HG02588 (cell line): ENCODE results near the gene APMAP.

Experiments
- ATAC-seq: cut with Tn5 transposase; IDR thresholded peaks from one replicate; pipeline ENCODE4 v1.9.1; 2021; ENCODE audit warnings: mild to moderate bottlenecking, moderate library complexity; ENCODE audit not compliant: unreplicated experiment

The APMAP gene, protein sequence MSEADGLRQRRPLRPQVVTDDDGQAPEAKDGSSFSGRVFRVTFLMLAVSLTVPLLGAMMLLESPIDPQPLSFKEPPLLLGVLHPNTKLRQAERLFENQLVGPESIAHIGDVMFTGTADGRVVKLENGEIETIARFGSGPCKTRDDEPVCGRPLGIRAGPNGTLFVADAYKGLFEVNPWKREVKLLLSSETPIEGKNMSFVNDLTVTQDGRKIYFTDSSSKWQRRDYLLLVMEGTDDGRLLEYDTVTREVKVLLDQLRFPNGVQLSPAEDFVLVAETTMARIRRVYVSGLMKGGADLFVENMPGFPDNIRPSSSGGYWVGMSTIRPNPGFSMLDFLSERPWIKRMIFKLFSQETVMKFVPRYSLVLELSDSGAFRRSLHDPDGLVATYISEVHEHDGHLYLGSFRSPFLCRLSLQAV

DNA sequence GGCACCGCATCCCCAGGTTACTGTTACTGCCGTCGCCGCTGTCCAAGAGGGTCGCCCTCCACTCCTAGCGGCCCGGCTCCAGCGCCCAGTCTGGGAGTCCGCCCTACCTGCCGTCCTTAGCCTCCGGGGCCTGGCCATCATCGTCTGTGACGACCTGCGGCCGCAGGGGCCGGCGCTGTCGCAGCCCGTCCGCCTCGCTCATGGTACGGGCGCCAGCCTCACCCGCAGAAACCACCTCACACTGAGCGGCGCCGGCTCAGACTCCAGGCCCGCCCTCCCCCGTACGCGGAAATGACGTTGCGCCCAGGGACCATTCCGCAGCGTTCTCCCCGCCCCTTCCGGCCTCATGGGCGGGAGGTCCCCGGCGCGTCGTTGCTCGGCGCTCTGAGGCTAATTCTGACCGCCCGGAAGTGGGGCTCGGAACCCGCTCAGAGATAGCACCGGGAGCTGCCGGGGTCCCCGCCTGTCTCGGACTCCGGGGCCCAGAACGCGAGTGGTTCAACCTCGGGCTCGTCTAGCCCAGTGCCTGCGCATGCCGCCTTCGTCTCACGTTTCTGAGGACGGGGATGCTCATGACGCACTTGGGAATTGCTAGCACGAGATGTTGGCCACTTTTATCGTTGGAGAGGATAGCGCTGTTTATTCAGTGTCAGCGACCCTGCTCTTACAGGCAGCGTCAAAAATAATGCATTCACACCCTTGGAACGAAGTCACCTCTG is at the start of gene APMAP:
Gene APMAP (minus strand): TSS at position 265 of the 719 bp plus-strand sequence. CDS start 63 bp downstream, at position 202.
- ATAC-seq = peak; percentile 97

DNA sequence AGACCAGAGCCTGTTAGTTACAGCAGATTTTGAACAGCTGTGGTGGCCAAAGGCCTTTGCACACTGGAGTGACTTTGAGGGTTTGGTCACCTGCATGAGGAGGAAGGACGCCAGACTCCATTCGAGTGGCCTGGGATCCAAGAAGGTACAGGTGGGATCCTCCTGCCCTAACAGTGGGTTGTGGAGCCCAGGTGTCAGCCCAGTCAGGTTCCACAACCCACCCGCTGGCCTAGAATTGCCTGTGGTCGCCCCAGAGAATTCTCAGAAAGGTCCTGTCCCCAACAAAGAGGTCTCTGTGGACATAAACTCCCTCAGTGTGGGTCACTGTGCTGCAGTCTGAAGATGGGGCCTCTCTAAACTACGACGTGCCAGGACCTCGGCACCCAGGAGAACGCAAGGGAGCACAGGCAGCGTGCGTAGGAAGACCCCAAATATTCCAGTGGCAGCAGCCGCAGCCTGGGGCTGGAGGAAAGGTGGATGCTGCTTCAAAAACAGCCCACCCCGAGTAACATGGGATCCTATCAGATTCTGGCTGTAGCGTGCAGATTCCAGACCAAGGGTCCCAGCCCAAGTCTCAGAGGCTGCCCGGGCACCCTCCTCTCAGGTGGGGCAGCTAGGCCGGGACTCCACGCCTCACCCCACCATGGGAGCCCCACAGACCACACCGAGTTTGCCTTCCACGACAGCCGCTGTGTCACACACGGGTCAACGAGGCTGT is 49.4 kb upstream of the APMAP start:
- ATAC-seq = no peak

DNA sequence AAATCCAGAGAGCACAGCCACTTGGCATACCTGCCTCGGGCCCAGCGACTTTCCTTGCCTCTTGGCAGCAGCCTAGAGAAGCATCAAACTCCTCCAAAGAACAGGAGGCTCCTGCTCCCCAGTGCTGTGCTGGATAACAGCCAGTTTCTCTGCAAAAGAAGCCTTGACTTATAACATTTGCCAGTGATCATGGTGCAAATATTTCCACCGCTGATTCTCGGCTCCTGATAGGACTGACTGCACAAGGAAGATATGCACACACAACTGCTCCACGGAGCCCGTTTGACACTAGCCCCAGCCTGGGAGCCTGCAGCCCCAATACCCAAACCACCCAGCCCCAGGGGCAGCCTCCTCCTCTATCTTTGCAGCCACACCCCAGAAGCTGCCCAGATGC is 47.9 kb upstream of the APMAP start:
- ATAC-seq = no peak

DNA sequence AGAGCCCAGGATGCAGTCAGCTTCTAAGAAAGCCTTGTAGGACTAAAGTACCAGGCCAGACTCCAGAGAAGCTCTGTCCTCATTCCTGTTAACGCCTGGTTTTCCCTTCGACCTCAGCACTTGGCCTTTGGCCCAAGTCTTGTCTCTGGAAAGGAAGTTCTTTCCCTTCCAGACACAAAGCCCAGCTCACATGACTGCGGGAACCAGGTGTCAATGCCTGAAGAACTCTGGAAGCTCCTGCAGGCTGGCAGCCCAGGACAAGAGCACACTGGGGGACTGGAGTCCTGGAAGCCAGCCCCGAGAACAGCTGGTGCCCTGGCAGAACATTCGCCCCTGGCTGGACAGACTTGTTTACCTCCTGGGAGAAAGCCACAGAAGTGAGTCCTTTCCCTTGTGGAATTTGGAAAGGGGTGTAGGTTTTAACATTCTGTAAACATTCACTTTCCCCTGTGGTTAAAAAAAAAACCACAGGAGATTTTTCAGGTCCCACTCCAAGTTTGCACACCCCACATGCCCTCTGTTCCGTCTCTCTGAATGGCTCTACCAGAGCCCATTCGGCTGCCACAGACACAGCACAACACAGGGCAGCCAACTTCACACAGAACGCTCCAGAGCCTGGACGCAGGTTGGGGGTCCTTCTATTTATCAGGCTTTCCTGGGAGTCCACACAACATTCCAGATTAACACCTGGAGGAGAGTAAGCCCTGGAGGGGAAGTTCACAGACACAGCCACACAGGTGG is 47.3 kb upstream of the APMAP start:
- no peak for ATAC-seq

DNA sequence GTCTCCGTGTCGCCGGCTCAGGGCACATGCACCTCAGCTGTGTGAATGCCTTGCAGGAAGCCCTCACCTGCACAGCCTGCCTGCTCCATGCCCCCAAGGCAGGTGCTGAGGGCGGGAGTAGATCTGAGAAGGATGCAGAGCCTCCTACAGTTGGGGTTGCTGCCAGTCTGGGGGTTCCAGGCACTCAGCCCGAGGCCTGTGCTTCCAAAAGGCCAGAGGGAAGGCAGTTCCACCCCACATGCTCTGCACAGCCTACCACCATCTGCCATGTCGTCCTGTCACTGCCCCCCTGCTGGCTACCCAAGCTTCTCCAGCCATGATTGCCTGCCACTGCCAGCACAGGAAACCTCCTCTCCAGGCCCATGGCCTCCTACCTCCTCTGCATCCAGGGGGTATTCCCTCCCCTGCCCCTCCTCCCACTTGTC is 46.1 kb upstream of the APMAP start:
- no peak for ATAC-seq

DNA sequence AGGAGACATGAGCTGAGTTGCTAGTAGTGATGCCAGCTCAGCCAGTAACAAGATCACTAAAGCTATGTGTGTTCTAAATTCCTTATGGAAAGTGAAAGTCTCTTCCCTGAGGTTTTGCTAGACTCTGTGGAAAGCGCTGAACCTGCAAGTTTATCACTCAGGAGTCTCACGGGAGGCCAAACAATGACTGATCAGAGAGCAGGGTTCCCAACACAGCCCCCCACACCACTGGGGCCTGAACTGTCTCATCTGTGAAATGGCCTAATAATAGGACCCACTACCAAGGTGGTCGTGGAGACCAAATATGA is 45.5 kb upstream of the APMAP start:
- no peak for ATAC-seq

DNA sequence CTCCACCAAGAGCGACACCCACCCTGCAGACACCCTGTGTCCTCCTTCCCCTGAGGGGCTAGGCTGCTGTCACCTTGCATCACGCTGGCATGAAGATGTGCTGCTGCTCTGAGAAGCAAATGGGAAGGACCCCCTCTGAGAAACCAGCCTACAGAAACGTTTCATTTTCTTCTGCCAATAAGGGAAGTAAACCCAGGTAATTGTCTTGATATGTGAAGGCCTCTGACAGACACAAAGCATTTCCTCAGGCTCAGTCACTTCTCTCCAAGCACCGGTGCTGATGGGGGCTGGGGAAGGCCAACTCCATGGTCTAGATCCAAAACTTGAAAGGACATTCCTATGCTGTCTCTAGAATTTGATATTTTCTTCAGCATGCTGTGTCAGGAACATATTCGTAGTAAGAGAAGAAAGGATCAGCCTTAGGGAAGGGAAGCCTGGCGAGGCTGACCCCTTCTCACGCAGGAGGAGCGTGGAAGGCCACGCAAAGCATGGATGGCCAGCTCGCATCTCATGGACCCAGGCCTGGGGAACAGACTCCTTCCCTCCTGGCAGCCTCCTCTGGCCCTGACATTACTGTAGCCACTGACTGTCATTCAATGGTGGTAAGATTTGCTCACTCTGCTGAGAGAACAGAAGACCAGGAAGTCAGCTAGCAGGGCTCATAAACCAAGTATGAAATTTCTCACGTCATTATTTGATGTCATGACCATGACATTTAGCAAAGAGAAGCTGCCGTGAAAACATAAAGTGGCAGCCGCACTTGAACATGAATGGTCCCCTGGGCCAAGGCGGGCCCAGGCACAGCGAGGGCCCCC is 44.9 kb upstream of the APMAP start:
- no peak for ATAC-seq

DNA sequence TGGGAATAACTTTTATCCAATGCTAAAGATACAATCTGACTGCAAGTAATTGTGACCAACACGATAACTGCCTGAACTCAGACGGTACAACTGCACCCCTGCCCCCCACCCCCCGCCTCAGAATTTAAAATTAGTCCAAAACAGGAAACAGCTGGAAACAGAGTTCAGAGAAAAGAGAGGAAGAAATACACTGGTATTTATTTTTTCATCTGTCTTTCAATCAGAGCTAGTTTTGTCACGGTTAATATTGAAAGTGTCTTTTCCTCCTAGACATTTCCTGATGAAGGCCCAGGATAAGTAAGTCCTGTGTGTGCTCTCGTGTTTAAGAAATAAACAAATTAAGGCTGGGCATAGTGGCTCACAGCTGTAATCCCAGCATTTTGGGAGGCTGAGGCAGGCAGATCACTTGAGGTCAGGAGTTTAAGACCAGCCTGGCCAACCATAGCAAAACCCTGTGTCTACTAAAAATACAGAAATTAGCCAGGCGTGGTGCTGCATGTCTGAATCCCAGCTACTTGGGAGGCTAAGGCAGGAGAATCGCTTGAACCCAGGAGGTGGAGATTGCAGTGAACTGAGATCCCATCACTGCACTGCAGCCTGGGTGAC is 43.9 kb upstream of the APMAP start:
- ATAC-seq = no peak

DNA sequence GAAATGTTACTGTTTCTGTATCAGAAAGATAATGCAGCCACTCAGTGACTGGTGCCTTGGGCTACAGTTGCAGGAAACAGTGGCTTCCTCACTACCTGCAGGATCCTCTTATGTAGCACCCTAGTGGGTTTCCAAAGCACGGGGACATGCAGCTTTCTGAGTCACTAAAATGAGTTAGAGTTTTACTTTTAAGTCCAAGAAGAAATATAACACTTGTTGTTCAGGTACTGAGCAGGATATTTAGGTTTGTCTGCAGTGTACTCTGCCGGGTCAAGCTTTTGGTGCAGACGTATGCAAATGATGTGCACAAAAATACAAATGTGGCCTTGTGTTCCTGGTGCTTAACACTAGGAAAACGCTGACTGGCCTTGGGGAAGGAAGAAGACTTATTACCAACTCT is 43.4 kb upstream of the APMAP start:
- no peak for ATAC-seq

DNA sequence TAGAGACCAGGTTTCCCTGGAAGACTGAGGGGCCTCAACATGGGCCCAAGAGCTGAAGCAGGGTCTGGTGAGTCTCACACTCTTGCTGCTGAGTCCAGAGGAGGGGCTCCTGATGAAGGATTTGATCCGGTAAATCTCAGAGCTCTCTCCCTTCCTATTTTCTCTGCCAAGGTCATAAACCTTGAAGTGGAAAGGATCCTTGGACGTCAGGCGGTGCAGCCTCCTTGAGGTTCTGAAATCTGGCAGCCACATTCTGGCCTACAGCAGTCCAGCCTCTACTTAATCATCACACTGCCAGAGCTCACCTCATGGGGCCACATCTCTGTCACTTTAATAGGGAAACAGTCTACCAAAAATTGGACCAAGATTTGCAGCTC is 41.4 kb upstream of the APMAP start:
- ATAC-seq = no peak

DNA sequence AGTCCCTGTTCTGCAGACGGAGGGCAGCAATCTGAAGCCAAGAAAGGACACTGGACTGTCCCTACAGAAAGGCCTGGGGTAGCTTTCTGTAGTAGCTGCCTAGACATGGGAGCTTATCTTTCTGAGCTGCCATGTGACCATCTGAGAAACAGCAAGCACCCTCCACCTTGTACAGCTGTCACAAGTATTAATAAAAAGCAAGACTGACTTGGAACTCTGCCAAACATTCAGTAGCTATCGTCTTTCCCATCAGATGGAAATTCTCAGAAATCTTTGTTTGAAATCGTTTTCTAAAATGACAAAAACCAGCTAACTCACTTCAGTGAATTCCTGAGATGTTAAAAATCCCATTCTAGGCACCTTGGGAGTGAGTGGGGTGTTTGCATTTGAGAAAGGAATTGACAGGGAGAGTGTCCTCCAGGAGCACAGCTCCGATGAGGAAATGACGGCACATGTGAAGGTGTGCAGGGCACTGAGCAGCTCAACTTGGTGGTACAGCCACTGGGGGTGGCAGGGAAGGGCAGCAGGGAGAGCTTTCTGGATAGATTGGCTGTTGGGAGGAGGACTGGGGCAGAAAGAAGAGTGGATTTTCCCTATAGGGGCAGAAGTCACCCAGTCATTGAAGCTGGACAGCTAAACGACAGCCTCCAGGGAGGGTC is 40.8 kb upstream of the APMAP start:
- no peak for ATAC-seq

DNA sequence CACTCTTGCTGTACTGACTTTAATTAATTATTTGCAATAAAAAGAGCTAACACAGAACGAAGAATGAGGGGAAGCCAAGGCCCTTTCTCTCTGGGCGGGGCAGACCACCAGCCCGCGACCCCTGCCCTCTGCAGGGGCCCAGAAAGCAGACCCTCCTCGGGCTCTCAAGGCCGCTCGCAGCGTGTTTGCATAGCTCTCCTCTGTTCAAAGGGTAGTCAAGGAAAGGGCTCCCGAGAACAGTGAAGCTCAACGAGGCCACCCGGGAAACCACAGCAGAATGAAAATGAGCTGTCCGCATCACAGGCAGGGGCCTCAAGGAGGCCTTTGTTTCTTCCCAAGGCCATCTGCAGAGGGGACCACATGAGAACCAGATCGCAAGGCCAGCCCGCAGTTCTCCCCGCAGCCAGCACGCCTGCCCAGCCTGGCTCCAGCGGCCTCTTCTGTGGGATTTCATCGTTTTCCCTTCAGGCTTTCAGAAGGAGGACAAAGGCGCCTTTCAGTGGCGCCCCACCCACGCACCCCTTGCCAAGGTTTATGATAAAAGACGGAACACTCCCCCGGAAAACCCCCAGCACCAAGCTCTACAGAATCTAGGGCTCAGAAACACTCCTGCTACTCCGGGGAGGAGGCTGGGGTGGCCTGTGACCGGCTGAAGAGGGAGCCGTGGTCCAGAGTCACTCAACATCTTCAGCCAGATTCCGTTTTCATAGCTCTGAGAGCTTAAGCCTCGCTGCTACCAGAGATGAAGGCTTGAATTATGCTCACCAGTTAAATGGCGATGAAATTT is 40.1 kb upstream of the APMAP start:
- no peak for ATAC-seq

DNA sequence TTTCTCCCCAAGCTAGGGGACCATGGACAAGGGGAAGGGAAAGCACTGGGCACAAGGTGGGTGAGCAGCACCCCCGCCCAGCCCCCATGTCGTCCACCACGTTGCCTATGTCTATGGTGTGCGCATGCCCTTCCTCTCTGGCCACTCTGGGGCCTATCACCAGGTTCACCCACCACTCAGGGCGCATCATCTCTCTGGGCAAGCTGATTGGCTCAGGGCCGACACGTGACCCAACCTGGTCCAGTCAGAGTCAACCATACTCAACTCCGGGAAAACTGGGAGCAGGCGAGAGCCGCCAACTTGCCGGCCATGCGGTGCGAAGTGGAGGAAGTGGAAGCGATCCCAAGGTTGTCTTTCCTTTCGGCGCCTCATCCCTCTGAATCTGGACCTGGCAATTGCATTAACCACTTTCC is 39.5 kb upstream of the APMAP start:
- ATAC-seq = no peak

DNA sequence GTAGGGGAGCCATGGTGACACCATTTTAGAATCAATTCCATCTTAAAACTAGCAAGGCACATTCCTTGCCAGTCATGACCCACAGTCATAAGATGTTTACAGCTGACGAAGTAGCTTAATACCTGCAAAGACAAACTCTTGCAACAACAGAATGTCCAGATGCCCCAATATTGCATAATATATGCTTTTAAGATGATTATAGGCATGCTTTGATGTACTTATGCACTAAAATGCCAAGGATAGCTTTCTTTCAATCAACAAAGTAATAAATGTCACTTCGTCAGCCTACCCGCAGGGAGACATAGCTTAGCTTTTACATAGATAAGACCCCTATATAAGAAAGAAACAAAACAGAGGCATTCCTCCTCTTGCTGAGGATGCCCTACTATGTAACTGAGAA is 38.7 kb upstream of the APMAP start:
- no peak for ATAC-seq

DNA sequence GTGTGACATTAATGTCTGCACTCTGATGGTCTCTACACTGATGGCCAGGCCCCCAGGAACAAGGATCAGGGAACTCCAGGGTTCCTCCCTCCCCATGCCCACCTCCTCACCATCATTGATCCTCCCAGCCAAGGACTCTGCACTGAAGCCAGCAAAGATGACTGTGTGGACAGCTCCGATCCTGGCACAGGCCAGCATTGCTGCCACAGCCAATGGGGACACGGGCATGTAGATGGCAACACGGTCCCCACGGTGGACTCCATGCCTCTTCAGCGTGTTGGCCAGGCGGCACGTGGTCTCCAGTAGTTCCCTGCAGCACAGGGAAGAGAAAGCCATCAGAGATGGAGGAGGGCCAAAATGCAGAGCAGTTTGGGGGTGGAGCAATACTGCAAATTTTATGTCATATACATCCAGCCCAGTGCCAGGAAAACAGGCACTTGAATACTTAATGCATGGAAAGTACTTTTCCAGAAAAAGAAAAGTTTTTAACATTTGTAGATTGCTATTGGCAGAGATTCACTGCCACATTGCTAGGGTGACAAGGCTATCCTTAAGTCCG is 38.2 kb upstream of the APMAP start:
- ATAC-seq = no peak

DNA sequence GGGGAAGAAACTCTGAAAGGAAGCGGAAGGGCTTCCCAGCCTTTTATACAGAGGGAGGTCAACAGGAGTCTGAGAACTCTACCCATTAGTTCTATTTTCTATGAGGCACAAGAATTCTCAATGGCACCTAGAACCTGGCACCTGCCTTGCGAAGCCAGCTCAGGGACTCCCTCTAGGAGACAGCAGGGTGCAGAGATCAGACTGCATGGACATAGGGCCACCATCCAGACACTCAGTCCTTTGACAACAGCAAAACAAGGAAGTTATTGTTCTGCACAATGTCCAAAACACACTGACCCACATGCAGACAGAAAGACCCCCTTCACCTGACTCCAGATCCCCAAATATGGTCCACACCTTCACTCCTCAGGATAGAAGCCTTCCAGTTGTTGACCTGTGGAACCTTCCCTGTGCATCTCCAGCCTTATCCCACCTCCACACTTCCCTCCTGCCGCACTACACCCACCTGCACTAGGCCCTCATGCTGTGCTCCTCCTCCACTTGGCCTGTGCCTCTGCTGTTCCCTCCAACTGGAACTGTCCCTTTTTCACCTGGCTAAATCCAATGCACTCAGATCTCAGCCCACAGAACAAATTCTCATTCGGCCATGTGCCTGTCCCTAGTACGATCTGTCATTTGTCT is 37.6 kb upstream of the APMAP start:
- ATAC-seq = no peak

DNA sequence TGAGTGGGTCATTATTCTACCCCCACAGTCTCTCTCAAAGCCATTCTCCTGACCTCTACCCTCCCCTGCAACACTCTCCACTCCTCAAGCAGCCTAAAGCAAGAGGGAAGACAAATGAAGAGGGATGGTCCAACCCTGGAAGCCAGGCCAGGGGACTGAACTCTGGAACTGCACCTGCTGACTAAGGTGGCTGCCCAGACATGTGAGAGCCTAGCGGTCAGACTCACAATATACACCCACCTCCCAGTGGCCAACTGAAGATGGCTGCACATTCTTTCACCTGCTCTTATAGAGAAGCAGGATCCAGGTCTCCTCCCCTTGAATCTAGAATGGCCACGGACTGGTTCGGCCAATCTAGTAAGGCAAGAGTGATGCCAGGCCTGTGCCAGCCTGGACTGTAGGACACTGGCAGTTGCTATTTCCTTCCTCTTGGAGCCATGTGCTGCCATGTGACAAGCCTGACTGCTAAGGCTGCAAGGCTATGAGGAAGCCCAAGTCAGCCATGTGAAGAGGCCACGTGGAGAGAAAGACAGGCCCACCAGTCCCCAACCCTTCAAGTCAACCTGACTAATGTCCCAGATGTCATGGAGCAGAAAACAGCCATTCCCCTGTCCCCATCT is 33.5 kb upstream of the APMAP start:
- ATAC-seq = no peak
